ENCODE results near the gene ARID5A.
"Not testable (repeated sequence)": the region's sequence is repeated elsewhere in the genome, so short reads cannot be mapped to it uniquely, and the experiment has no call there.

ARID5A gene

GRCh38 chr2:96556441-96557330 lies 20.1 kb downstream of the ARID5A start:
- peak; percentile 97 for DNase-seq (ENCODE audit: low read depth)

DNA sequence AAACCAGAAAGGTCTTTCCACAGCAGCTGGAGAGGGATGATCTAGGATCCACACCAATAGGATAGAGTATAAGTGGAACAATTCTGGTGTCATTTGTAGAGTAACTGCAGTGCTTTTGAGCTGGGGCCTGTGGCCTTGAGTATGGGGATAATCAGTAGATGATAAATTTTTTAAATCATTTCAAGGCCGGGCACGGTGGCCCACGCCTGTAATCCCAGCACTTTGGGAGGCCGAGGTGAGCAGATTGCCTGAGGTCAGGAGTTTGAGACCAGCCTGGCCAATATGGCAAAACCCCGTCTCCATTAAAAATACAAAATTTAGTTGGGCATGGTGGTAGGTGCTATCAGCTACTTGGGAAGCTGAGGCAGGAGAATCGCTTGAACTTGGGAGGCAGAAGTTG lies 20.9 kb downstream of the ARID5A start:
- not testable (repeated sequence) for DNase-seq (ENCODE audit: low read depth)

DNA sequence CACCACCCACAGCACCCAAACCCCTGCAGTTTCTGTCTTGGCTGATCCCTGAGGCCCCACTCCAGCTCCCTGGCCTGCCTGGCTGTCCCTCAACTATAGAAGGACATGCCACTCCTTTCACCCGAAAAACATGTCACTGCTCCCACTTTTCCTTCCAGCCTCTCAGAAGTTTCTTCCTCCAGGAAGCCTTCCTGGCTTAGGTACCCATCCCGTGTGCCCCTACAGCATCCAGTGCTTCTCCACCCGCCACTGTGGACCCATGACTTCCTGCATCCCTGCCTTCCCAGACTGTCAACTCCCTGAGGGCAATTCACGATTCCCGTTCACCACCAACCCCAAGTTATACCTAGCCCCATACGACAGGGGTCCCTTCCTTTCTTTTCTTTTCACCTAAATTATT lies 21.5 kb downstream of the ARID5A start:
- DNase-seq (ENCODE audit: low read depth) = no peak

DNA sequence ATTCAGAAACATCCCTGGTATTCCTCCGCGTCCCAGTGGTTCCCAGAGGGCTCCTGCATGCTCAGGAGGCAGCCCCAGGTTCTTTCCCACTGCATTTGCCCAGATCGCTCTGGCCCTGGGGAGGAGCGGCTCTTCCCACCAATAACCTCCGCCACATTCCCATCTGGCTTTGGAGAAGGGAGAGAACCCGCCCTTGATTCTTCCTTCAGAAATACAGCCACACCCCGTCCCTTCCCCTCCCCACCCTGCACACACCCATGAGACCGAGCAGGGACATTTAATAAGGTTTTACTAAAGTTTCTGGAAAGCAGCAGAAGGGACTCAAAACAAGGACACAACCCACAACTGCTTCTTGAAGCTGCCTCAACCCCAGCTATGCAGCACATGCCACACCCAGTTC lies 21.9 kb downstream of the ARID5A start:
- no peak for DNase-seq (ENCODE audit: low read depth)

- DNase-seq (ENCODE audit: low read depth) = no peak
Observed at GRCh38 chr2:96564026-96564425, 27.5 kb downstream of the ARID5A start.

GRCh38 chr2:96564563-96564962 lies 28.0 kb downstream of the ARID5A start:
- DNase-seq (ENCODE audit: low read depth) = no peak

- no peak for DNase-seq (ENCODE audit: low read depth)
Observed at GRCh38 chr2:96565111-96565510, 28.6 kb downstream of the ARID5A start.

GRCh38 chr2:96568094-96568493 lies 31.5 kb downstream of the ARID5A start:
- DNase-seq (ENCODE audit: low read depth) = no peak

DNA sequence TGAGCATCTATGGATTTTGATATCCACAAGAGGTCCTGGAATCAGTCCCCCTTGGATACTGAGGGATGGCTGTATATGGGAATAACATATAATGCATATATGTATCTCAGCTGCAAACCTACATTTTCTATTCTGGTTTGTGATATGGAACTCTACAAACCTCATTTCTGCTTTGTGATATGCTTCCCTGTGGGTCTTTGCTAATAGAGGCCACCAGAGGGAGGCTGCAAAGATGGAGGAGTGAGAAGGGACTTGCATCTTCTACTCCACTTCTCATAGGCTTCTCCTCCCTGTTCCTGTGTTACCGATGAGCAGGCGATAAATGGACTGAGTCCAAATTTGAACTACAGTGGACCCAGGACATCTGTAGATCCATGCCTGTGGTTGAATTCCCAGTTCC lies 37.8 kb downstream of the ARID5A start:
- peak; percentile 8 for DNase-seq (ENCODE audit: low read depth)

DNA sequence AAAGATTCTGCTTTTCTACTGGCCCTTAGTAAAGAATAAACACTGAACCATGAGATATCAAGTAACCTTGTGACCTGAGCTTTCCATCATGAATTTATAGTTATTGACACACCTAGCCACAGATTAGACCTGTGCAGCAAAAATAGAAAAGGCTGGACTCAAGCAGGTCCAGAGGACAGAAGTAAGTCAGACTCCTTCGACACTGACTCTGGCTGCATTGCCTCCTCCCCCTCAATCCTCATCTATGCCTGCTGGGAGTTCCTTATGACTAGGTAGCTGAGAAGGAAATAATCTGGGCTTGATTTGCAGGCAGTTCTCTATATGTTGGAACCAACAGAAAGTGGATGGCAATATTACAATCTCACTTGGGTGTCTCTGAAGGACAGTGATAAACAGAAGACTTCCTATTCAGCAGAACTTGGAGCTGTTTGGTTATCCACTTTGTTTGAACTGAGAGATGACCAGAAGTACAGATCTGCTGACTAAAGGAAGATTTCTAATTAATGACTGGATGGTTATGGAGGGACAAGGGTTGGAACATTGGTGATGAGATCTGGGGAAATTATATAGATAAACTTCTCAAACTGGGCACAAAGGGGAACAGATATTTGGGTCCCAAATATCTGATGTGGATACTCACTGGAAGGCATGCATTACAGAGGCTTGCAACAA lies 39.4 kb downstream of the ARID5A start:
- no peak for DNase-seq (ENCODE audit: low read depth)

GRCh38 chr2:96577501-96577900 lies 40.9 kb downstream of the ARID5A start:
- no peak for DNase-seq (ENCODE audit: low read depth)

GRCh38 chr2:96578731-96579130 lies 42.2 kb downstream of the ARID5A start:
- no peak for DNase-seq (ENCODE audit: low read depth)

GRCh38 chr2:96579422-96579821 lies 42.9 kb downstream of the ARID5A start:
- DNase-seq (ENCODE audit: low read depth) = no peak

DNA sequence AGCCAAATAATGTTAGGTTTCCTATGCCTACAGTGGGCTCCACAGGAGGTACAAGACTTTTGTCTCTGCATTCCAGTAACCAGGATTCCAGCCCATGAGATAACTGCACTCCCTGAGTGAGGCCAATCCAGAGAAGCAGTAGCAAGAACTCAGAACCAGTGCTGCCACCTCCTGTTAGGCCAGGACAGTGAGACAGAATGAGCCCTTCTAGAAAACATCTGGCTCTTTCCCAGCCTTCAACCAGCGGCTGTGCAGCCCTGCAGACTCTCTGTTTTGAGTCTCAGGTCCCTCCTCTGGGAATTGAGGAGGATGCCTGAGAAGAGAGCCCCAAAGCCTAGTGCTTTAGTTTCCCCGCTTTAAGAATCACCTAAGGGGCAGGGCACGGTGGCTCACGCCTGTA lies 44.2 kb downstream of the ARID5A start:
- DNase-seq (ENCODE audit: low read depth) = no peak

DNA sequence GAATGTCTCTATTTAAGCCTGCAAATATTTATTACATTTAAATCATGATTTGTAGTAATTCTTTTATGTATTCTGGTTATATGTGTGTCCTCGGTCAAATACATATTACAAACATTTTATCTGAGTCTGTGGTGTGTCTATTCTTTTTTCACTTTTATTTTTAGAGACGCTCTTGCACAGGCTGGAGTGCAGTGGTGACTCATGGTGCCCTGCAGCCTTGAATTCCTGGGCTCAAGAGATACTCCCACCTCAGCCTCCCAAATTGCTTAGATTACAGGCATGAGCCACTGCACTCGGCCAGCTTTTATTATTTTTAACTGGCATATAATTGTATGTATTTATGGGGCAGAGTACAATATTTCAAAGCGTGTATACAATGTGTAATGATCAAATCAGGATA lies 47.5 kb downstream of the ARID5A start:
- peak; percentile 55 for DNase-seq (ENCODE audit: low read depth)

DNA sequence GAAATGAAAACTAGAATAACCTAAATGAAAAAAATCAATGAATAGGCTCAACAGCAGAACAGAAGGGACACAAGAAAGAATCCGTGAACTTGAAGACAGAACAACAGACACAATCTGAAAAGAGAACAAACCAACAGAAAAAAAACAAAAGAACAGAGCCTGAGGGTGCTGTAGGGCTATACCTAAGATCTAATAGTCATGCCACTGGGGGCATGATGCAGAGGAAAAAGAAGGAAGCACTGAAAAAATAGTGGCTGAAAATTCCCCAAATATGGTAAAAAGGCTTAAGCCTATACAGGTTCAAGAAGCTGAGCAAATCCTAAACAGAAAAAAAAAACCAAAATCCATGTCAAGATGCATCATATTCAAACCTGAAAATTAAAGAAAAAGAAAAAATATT lies 51.3 kb downstream of the ARID5A start:
- no peak for DNase-seq (ENCODE audit: low read depth)

DNA sequence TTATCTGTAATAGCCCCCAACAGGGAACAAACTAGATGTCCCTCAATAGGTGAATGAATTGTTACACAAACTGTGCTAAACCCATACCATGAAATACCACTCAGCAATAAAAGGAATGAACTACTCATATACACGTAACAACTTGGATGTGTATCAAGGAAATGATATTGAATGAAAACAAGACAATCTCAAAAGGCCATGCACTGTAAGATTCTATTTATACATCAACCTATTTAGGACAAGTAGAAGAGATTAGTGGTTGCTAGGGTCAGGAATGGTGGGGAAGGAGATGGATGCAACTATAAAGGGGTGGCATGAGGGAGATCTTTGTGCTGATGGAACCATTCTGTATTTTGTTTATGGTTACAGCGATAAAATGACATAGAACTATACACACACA lies 54.5 kb downstream of the ARID5A start:
- no peak for DNase-seq (ENCODE audit: low read depth)

GRCh38 chr2:96591494-96591893 lies 54.9 kb downstream of the ARID5A start:
- no peak for DNase-seq (ENCODE audit: low read depth)

DNA sequence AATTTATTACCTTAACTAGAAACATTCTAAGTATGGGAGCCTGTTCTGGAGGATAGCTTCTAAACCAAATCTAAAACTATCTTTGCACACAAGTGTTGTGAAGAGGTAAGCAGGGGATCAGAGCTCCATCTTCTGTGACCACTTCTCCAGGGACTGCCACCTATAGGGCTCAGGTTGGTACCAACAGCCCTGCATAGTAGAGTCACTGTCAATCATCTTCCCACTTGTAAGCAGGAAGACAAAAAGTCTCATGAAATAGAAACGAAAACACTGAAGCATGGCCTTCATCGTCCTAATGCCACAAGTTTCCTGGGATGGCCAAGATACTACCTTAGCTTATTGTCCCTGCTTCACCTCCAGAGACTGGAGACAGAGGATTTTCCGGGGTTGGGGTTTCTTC lies 57.7 kb downstream of the ARID5A start:
- DNase-seq (ENCODE audit: low read depth) = no peak

DNA sequence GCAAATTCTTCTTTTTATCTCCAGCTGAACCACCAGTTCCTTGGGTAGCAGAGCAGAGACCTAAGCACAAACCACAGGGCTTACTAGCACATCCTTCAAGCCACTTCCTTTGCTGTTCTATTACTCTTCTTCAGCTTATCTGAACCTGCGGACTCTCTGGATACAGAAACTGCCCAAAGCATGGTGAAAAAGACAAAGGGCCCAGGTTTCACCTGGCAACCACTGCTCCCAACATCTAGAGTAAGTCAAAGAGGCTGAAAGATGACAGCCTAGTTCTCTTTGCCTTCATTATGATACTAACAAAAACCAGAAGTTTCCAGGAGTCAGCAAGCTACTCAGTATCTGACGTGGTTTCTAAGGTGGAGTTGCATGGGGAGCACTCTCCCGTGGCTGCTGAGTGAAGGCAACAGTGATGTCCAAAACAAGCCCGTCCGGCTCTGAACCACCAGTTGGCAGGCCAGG lies 58.2 kb downstream of the ARID5A start:
- no peak for DNase-seq (ENCODE audit: low read depth)

DNA sequence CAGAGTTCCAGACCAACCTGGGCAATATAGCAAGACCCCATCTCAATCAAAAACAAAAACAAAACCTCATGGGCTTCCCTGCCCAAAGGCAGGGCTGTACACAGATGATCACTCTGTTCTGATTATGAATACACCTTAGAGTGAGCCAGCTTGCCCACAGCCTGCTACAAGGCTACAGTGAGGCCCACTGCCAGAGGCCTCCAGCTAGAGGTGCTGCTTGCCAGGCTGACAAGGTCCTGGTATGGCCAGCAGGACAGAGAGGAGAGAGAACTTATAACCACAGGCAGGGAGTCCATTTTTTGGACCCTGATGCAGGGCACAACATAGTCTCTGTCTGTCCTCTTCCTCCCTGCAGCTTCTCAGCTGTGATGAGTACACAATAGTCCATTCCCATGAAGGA lies 60.0 kb downstream of the ARID5A start:
- DNase-seq (ENCODE audit: low read depth) = no peak

DNA sequence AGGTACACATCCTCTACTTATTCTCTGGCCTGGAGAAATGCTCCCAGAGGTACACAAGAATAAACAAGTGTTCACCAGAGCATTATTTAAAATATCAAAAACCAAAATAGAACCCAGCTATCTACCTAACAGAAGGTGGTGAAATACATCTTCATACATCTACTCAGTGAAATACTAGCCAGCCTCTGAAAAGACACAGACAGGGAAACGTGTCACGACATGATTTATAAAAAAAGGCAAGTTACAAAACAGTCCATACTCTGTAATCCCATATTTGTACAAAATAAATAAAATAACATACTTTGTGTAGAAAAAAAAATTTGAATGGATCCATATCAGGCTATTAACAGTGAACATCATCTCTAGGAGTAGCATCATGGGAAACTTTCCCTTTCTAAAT lies 63.4 kb downstream of the ARID5A start:
- DNase-seq (ENCODE audit: low read depth) = no peak

Measured in ELR (cell line).